SU-DHL-6 (cell line): ENCODE results near the gene CMTM5.

Experiments used
- H2AFZ ChIP-seq: fragments of 200-600 bp; sonication (generic); 2 replicates; pipeline ENCODE4 v1.6.1; 2014; ENCODE audit warnings: low read depth, mild to moderate bottlenecking, moderate library complexity, mixed read lengths, antibody characterized with exemption, low read length; ENCODE audit not compliant: severe bottlenecking
- H3F3A ChIP-seq: fragments of 200-600 bp; shearing (Covaris generic); 2 replicates; pipeline ENCODE4 v1.6.0; 2016; ENCODE audit warnings: antibody characterized with exemption, mild to moderate bottlenecking; ENCODE audit not compliant: insufficient read depth
- H3K27ac ChIP-seq: fragments of 200-600 bp; sonication (generic); 2 replicates; pipeline ENCODE4 v1.5.1; 2016; ENCODE audit warnings: low read depth, mild to moderate bottlenecking, low read length, moderate library complexity, mixed read lengths
- H3K27me3 ChIP-seq: fragments of 200-600 bp; sonication (generic), shearing (Covaris generic); 2 replicates; pipeline ENCODE4 v1.6.0; 2014; ENCODE audit warnings: mild to moderate bottlenecking, low read length
- H3K36me3 ChIP-seq: fragments of 200-600 bp; sonication (generic); 2 replicates; pipeline ENCODE4 v1.6.1; 2014; ENCODE audit warnings: mild to moderate bottlenecking, low read length, mixed read lengths
- H3K4me2 ChIP-seq: fragments of 300-600, 200-600 bp; shearing (Covaris generic), sonication (generic); 2 replicates; pipeline ENCODE4 v1.6.0; 2014; ENCODE audit warnings: low read length, low read depth, mild to moderate bottlenecking; ENCODE audit not compliant: poor library complexity, severe bottlenecking
- H3K4me3 ChIP-seq: fragments of 200-600 bp; sonication (generic); 2 replicates; pipeline ENCODE4 v1.5.1; 2014; ENCODE audit warnings: antibody characterized with exemption, low read length, mild to moderate bottlenecking, mixed read lengths; ENCODE audit not compliant: insufficient read depth, poor library complexity, severe bottlenecking
- H3K79me2 ChIP-seq: fragments of 200-600 bp; sonication (generic); 2 replicates; pipeline ENCODE4 v1.6.1; 2014; ENCODE audit warnings: mild to moderate bottlenecking, low read length, moderate library complexity; ENCODE audit not compliant: insufficient read depth
- H3K9ac ChIP-seq: fragments of 200-600 bp; sonication (generic); 2 replicates; pipeline ENCODE4 v1.7.0; 2014; ENCODE audit warnings: mild to moderate bottlenecking, low read length
- H3K9me2 ChIP-seq: fragments of 200-600 bp; sonication (generic); replicated peaks from 2 replicates; pipeline ENCODE4 v1.6.1; 2014; ENCODE audit warnings: low read length; ENCODE audit not compliant: insufficient read depth
- H3K9me3 ChIP-seq: fragments of 200-600 bp; sonication (generic); 2 replicates; pipeline ENCODE4 v1.6.1; 2014; ENCODE audit warnings: low read length, mixed read lengths; ENCODE audit not compliant: insufficient read depth
- H4K20me1 ChIP-seq: fragments of 200-600 bp; sonication (generic); 2 replicates; pipeline ENCODE4 v1.6.1; 2014; ENCODE audit warnings: low read depth, mild to moderate bottlenecking, antibody characterized with exemption, low read length, moderate library complexity, mixed read lengths
- EZH2phosphoT487 ChIP-seq: fragments of 200-600 bp; sonication (generic), shearing (Covaris generic); conservative IDR thresholded peaks from 2 replicates; pipeline ENCODE4 v1.6.1; 2018; ENCODE audit warnings: mild to moderate bottlenecking, antibody characterized with exemption, low read length, moderate library complexity, mixed read lengths
- TF ChIP-seq, protein P1 (sequence below): fragments of 200-600 bp; sonication (generic); IDR thresholded peaks from one replicate; pipeline ENCODE4 v1.5.1; 2017; ENCODE audit warnings: antibody characterized with exemption, mild to moderate bottlenecking, low read length, moderate library complexity; ENCODE audit not compliant: insufficient read depth, poor library complexity, severe bottlenecking

CMTM5 gene

DNA sequence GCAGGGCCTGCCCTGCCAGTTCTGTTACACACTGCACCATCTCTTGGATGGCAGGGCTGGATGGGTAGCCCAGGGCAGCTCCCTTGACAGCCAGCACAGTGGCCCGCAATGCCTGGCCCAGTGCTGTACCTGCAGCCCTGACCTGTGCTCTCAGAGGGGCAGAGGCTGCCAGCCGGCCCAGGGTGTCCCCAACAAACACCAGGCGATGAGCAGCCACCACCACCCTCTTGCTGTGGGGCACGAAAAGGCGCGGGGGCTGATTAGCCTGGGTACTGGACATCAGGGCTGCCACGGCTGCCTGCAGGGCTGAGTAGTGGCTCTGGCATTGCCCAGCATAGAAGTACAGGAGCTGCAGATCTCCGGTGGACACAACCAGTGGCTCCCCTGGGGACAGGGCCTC is 19.6 kb upstream of the CMTM5 start:
- no peak overlapping the region for H3K4me3 ChIP-seq

DNA sequence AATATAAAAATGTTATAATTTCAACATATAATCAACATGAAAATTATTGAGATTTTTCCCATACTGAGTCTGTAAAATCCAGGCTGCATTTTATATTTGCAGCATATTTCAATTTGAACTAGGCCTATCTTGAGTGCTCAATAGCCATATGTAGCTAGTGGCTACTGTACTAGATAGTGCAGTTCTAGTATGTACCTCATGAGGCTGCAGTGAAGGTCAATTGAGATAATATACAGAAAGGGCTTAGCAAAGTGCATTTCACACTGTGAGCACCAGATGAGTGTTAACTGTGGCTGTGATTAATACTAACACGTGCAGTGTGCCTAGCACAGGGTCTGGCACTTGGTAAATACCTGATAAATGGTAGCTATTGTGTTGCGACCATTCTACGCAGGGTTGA is 18.8 kb upstream of the CMTM5 start:
- H3K4me2 ChIP-seq, result no peak overlapping the region
- H3K9me3 ChIP-seq, result no peaks in the 10 kb centered on the region
- no peak overlapping the region for H3K9ac ChIP-seq
- H2AFZ ChIP-seq, result no peak overlapping the region
- H3K27me3 ChIP-seq, result no peaks in the 10 kb centered on the region
- no peaks in the 10 kb centered on the region for H3K36me3 ChIP-seq
- H3F3A ChIP-seq, result no peaks in the 10 kb centered on the region
- H3K79me2 ChIP-seq, result no peaks in the 10 kb centered on the region
- no peak overlapping the region for H3K4me3 ChIP-seq
- H3K9me2 ChIP-seq, result no peaks in the 10 kb centered on the region
- TF ChIP-seq EZH2phosphoT487, result no peak
- TF ChIP-seq, protein P1, sequence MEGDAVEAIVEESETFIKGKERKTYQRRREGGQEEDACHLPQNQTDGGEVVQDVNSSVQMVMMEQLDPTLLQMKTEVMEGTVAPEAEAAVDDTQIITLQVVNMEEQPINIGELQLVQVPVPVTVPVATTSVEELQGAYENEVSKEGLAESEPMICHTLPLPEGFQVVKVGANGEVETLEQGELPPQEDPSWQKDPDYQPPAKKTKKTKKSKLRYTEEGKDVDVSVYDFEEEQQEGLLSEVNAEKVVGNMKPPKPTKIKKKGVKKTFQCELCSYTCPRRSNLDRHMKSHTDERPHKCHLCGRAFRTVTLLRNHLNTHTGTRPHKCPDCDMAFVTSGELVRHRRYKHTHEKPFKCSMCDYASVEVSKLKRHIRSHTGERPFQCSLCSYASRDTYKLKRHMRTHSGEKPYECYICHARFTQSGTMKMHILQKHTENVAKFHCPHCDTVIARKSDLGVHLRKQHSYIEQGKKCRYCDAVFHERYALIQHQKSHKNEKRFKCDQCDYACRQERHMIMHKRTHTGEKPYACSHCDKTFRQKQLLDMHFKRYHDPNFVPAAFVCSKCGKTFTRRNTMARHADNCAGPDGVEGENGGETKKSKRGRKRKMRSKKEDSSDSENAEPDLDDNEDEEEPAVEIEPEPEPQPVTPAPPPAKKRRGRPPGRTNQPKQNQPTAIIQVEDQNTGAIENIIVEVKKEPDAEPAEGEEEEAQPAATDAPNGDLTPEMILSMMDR, result no peak
- H4K20me1 ChIP-seq, result no peaks in the 10 kb centered on the region
- no peak overlapping the region for H3K27ac ChIP-seq

More for the DNA sequence above, 19.6 kb upstream of the CMTM5 start:
- no peaks in the 10 kb centered on the region for H3F3A ChIP-seq
- H3K79me2 ChIP-seq, result no peaks in the 10 kb centered on the region
- no peak overlapping the region for H2AFZ ChIP-seq
- no peaks in the 10 kb centered on the region for H3K36me3 ChIP-seq
- no peaks in the 10 kb centered on the region for H3K9me2 ChIP-seq
- H3K4me2 ChIP-seq, result no peak overlapping the region
- no peaks in the 10 kb centered on the region for H4K20me1 ChIP-seq
- TF ChIP-seq, protein P1, result no peak
- TF ChIP-seq EZH2phosphoT487, result no peak
- no peak overlapping the region for H3K27ac ChIP-seq
- H3K9me3 ChIP-seq, result no peaks in the 10 kb centered on the region
- no peak overlapping the region for H3K9ac ChIP-seq
- H3K27me3 ChIP-seq, result no peaks in the 10 kb centered on the region

DNA sequence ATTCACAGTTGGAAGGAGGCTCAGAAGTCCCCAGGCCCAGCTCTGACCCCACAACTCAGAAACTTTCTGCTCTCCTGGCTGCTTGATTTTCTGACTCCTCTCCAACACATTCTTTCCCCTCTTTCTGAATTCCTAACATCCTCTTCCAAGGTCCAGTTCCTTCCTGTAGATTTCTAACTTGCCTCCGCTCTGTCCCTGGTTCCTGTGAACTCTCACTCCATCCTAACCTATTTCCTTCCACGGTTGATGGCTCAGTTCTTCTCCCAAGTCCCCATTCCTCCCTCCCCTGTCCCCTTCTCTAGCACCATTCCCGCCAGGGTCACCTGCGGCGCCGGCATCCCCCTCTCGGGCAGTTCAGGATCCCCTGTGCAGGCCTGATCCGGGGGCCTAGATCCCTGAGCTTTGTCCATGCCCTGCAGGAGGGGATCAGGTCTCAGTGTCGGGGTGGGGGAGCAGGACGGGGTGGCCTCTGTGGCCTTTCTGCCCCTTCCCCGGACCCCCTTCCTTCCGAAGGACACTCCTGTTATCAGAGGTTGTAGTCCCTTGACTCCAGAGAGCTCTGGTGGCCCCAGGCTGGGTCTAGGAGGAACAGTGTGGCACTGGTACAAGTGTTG is 18.2 kb upstream of the CMTM5 start:
- no peaks in the 10 kb centered on the region for H3K36me3 ChIP-seq
- H3K9ac ChIP-seq, result no peak overlapping the region

More for the DNA sequence above, 18.2 kb upstream of the CMTM5 start:
- no peak overlapping the region for H3K4me2 ChIP-seq
- no peak for TF ChIP-seq EZH2phosphoT487
- TF ChIP-seq, protein P1, result no peak
- H2AFZ ChIP-seq, result no peak overlapping the region
- H3K79me2 ChIP-seq, result no peaks in the 10 kb centered on the region
- no peak overlapping the region for H3K4me3 ChIP-seq
- H3K27ac ChIP-seq, result no peak overlapping the region
- H4K20me1 ChIP-seq, result no peaks in the 10 kb centered on the region
- no peaks in the 10 kb centered on the region for H3K9me2 ChIP-seq
- H3K27me3 ChIP-seq, result no peaks in the 10 kb centered on the region
- no peaks in the 10 kb centered on the region for H3K9me3 ChIP-seq
- no peaks in the 10 kb centered on the region for H3F3A ChIP-seq
